Immature natural killer cell (primary cell): ENCODE measurements around the gene JPT1. TPM values are rescaled to one million over a fixed set of nuclear protein-coding genes. Genes with fewer than 3 reads are reported as not detected.

ENCODE experiments used
- DNase-seq, 3 donors: peaks; one replicate each; pipeline ENCODE4 v3.0.0; 2022; ENCODE audit warnings: mixed read lengths in 1 of 3
- H3K27ac Mint-ChIP-seq, 6 donors: one replicate each; pipeline ENCODE4 v1.8.0; 2020; ENCODE audit warnings: mixed read lengths in 6 of 6, mild to moderate bottlenecking in 5 of 6, inconsistent platforms in 4 of 6, moderate library complexity in 3 of 6
- H3K27me3 Mint-ChIP-seq, 3 donors: one replicate each; pipeline ENCODE4 v1.8.0; 2020 to 2021; ENCODE audit warnings: low read depth in 3 of 3, mild to moderate bottlenecking in 3 of 3, mixed read lengths in 3 of 3, moderate library complexity in 3 of 3, inconsistent platforms in 1 of 3
- H3K36me3 Mint-ChIP-seq, 3 donors: one replicate each; pipeline ENCODE4 v1.8.0; 2020; ENCODE audit warnings: mixed read lengths in 3 of 3, inconsistent platforms in 2 of 3, mild to moderate bottlenecking in 2 of 3
- H3K4me1 Mint-ChIP-seq, 2 donors: one replicate each; pipeline ENCODE4 v1.8.0; 2020; ENCODE audit warnings: inconsistent platforms in 2 of 2, mild to moderate bottlenecking in 2 of 2, mixed read lengths in 2 of 2, moderate library complexity in 1 of 2
- H3K4me3 Mint-ChIP-seq, 5 donors: one replicate each; pipeline ENCODE4 v1.8.0; 2020; ENCODE audit warnings: mild to moderate bottlenecking in 5 of 5, mixed read lengths in 5 of 5, inconsistent platforms in 3 of 5, moderate library complexity in 3 of 5
- H3K9me3 Mint-ChIP-seq, 6 donors: one replicate each; pipeline ENCODE4 v1.8.0; 2020; ENCODE audit warnings: mild to moderate bottlenecking in 6 of 6, mixed read lengths in 6 of 6, inconsistent platforms in 4 of 6, moderate library complexity in 3 of 6
- polyA plus RNA-seq, 3 donors: library from polyadenylated mRNA; unstranded; fragments of 300-500 nt; fragmentation: Illumina TruSeq; gene quantifications; one replicate each; pipeline ENCODE4 v1.2.3, GENCODE V29; 2021

Gene JPT1
- polyA plus RNA-seq, 3 donors from 2014 or later = 105 to 168 (median 133) TPM

DNA sequence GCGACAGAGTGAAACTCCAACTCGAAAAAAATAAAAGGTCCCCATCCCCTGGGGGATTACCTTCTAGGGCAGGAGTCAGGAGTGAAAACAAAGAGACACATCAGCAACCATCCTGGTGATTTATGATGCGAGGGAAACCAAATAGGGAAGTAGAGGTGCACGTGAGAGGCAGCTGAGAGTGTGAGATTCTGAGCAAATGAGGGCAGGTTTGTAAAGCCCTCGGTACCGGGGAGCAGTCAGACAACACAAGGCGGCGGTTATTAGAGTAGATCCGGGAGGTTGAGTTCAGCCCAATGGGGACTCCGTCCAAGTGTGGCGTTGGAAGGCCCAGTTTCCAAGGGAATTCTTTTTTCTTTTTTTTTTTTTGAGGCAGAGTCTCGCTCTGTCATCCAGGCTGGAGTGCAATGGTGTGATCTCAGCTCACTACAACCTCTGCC is 51.9 kb downstream of the JPT1 start:
- Mint-ChIP-seq H3K27ac (no peak overlapping the region), H3K4me3 (no peak overlapping the region), H3K36me3 (peaks cover 0 to 7% (median 6%) of the 10 kb centered on the region in 3 donors), H3K4me1 (no peaks in the 10 kb centered on the region), H3K27me3 (peaks cover 0 to 4% (median 0%) of the 10 kb centered on the region in 3 donors), H3K9me3 (no peaks in the 10 kb centered on the region)
- no peak for DNase-seq

DNA sequence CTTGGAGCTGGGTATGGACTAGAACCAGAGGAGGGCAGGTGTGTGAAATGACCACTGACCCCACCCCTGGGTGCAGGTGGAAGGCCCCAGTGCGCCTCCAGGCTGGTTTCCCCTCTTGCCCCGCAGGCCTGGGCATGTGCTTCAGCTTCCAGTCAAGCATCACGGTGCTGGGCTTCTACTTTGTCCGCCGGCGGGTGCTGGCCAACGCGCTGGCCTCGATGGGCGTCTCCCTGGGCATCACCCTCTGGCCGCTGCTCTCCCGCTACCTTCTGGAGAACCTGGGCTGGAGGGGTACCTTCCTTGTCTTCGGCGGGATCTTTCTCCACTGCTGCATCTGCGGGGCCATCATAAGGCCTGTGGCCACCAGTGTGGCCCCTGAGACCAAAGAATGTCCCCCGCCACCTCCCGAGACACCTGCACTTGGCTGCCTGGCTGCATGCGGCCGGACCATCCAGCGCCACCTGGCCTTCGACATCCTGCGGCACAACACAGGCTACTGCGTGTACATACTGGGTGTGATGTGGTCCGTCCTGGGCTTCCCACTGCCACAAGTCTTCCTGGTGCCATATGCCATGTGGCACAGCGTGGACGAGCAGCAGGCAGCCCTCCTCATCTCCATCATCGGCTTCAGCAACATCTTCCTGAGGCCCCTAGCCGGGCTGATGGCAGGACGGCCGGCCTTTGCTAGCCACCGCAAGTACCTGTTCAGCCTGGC is 54.3 kb downstream of the JPT1 start:
- H3K4me1 Mint-ChIP-seq = no peaks in the 10 kb centered on the region
- peaks cover 0 to 4% (median 0%) of the 10 kb centered on the region in 3 donors for H3K27me3 Mint-ChIP-seq
- no peak for DNase-seq
- no peaks in the 10 kb centered on the region for H3K9me3 Mint-ChIP-seq
- H3K36me3 Mint-ChIP-seq = peaks cover 0 to 7% (median 6%) of the 10 kb centered on the region in 3 donors
- H3K4me3 Mint-ChIP-seq = no peak overlapping the region
- H3K27ac Mint-ChIP-seq = no peak overlapping the region

DNA sequence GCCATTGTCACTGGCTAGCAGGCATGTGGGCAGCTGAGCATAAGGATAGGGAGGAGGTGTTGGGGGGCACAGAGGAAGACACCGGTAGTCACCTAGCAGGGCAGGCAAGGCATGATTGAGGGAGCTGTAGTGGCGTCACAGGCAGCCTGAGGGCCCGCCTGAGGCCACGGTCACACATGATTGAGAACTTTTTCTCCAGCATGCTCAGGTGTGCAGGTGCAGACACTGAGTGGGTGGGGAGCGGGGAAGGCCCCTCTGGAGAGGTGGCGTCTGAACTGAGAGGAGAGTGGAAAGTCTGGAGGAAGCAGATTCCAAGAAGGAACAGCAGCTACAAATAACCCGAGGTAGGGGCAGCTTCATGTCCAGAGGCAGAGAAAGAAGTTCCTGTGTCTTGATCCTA is 55.5 kb downstream of the JPT1 start:
- no peak overlapping the region for H3K4me3 Mint-ChIP-seq
- H3K36me3 Mint-ChIP-seq = peaks cover 0 to 7% (median 6%) of the 10 kb centered on the region in 3 donors
- no peak for DNase-seq
- peaks cover 0 to 2% (median 0%) of the 10 kb centered on the region in 3 donors for H3K27me3 Mint-ChIP-seq
- no peaks in the 10 kb centered on the region for H3K4me1 Mint-ChIP-seq
- no peaks in the 10 kb centered on the region for H3K9me3 Mint-ChIP-seq
- H3K27ac Mint-ChIP-seq = peak overlapping the region in 1 of 6 donors; percentile 0

DNA sequence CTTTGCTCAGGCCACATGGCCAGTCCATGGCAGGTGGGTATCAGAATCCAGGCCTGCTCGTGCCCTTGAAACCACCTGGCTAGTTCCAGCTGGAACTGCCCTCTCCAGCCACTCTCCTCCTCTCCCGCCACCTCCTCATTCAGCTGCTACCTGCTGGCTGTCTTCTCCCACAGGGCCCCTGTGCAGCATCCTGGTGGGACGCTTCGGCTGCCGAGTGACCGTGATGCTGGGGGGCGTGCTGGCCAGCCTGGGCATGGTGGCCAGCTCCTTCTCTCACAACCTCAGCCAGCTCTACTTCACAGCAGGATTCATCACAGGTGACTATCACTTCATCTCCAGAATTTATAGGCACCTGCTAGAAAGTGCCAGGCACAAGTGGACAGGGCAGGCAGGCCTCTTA is 56.4 kb downstream of the JPT1 start:
- Mint-ChIP-seq H3K4me1 (no peaks in the 10 kb centered on the region), H3K9me3 (no peaks in the 10 kb centered on the region), H3K4me3 (no peak overlapping the region), H3K36me3 (peaks cover 0 to 7% (median 6%) of the 10 kb centered on the region in 3 donors), H3K27ac (no peak overlapping the region), H3K27me3 (peaks cover 0 to 2% (median 0%) of the 10 kb centered on the region in 3 donors)
- DNase-seq = no peak

GRCh38 chr17:75096082-75096625 is 58.2 kb downstream of the JPT1 start:
- no peak overlapping the region for H3K27ac Mint-ChIP-seq
- DNase-seq = no peak
- H3K36me3 Mint-ChIP-seq = peaks cover 0 to 7% (median 6%) of the 10 kb centered on the region in 3 donors
- peaks cover 0 to 2% (median 0%) of the 10 kb centered on the region in 3 donors for H3K27me3 Mint-ChIP-seq
- no peaks in the 10 kb centered on the region for H3K4me1 Mint-ChIP-seq
- H3K4me3 Mint-ChIP-seq = no peak overlapping the region
- H3K9me3 Mint-ChIP-seq = no peaks in the 10 kb centered on the region

DNA sequence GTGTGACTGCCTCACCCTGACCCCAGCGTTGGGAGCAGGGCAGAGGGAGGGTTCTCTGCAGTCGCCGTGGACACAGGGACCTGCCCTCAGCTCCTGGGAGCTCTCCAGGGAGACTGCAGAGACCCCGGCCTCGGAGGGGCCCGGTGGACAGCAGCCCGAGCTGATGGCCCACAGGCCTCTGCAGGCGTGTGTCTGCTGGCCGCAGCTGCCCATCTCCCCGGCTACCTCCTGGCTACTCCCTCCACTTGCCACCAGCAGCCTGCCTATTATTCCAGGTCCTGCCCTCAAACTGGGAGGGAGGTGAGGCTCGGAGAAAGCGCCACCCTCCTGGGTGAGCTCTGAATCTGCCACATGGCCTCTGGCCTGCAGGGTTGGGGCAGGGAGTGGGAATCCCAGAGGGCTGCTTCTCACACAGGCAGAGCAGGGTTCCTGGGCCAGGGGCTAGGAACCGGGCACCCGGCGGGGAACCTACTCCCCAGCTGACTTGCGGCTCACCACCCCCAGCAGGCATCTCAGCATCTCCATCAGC is 59.4 kb downstream of the JPT1 start:
- Mint-ChIP-seq H3K4me3 (no peak overlapping the region), H3K27me3 (peaks cover 0 to 2% (median 1%) of the 10 kb centered on the region in 3 donors), H3K9me3 (no peaks in the 10 kb centered on the region), H3K4me1 (no peaks in the 10 kb centered on the region), H3K27ac (no peak overlapping the region), H3K36me3 (peaks cover 0 to 7% (median 6%) of the 10 kb centered on the region in 3 donors)
- no peak for DNase-seq

DNA sequence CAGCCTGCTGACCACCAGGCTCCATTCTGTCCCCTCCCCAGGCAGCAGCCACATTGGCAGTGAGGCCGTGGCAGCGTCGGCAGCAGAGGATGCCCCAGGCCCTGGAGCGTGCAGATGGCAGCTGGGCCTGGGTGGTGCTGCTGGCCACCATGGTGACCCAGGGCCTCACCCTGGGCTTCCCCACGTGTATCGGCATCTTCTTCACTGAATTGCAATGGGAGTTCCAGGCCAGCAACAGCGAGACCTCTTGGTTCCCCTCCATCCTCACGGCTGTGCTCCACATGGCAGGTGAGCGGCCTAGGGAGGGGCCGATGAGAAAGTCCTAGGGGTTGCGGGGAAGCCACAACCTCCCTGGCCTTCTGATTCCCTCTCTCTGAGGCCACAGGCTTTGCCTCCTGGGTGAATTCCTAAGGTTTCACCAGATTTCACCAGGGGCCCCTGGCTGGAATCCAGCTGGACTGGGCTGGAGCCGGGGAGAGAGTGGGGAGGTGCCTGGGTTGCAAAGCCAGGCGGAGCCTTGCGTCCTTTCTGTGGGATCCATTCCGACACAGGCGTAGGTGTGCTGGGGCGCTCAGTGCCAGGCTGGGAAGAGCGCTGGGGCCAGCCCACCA is 60.7 kb downstream of the JPT1 start:
- DNase-seq = no peak
- H3K9me3 Mint-ChIP-seq = no peaks in the 10 kb centered on the region
- H3K4me1 Mint-ChIP-seq = no peaks in the 10 kb centered on the region
- no peak overlapping the region for H3K27ac Mint-ChIP-seq
- H3K27me3 Mint-ChIP-seq = peaks cover 0 to 1% (median 0%) of the 10 kb centered on the region in 3 donors
- peaks cover 0 to 3% (median 3%) of the 10 kb centered on the region in 3 donors for H3K36me3 Mint-ChIP-seq
- H3K4me3 Mint-ChIP-seq = no peak overlapping the region

- Mint-ChIP-seq H3K9me3 (no peaks in the 10 kb centered on the region), H3K4me1 (peaks cover 5 to 6% of the 10 kb centered on the region in 2 donors), H3K27ac (peak overlapping the region in 1 of 6 donors; percentile 11), H3K36me3 (no peaks in the 10 kb centered on the region), H3K4me3 (no peak overlapping the region), H3K27me3 (peaks cover 0 to 1% (median 0%) of the 10 kb centered on the region in 3 donors)
- DNase-seq = no peak
Measured at GRCh38 chr17:75091855-75092327, 62.4 kb downstream of the JPT1 start.

DNA sequence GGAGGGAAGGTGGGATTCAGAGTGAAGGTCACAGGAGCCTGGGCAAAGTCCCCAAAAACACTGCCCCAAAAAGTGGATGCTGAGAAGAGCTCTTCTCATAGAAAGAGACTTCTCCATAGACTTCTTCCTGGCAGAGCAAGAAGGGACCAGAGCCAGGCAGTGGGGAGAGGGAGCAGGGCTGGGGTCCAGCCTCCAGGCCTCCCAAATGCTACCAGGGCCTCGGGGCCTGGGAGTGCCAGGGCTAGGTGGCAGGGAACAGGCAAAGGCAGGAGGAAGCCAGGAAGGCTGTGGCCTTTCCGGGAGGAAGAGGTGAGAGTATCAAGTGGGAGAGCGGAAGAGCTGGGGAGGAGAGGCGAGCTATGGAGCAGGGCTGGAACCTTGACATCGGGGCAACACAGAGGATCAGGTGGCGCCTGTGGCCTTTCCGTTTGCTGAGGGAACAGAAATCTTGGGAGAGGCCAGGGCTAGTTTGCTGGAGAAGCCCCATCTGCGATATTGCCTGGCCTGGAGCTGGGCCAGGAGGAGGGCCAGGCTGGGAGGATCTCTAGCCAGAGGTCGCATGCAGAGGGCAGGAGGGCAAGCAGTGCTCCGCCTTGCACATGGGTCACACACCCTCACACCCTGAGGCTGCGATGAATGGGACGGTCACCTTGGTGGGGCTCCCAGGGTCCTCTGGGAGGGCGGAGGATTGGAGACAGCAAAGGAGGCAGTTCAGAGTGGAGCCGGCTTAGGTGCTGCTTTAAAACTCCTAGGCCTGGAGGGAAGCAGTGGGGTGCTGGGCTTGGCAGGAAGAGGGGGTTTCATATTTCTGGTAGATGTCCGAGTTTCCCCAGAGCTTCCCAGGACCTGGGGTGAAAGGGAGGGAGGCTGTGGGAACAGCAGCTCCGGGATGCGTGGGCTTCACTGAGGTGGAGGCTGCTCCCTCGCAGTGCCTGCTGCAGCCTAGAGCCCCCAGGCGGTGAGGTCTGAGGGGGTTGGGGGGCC is 63.1 kb downstream of the JPT1 start:
- no peaks in the 10 kb centered on the region for H3K9me3 Mint-ChIP-seq
- no peaks in the 10 kb centered on the region for H3K36me3 Mint-ChIP-seq
- no peak for DNase-seq
- peaks cover 10 to 12% of the 10 kb centered on the region in 2 donors for H3K4me1 Mint-ChIP-seq
- peaks cover 0 to 1% (median 1%) of the 10 kb centered on the region in 3 donors for H3K27me3 Mint-ChIP-seq
- no peak overlapping the region for H3K4me3 Mint-ChIP-seq
- no peak overlapping the region for H3K27ac Mint-ChIP-seq

GRCh38 chr17:75088465-75089417 is 65.6 kb downstream of the JPT1 start:
- H3K27me3 Mint-ChIP-seq = peaks cover 0 to 1% (median 1%) of the 10 kb centered on the region in 3 donors
- H3K9me3 Mint-ChIP-seq = no peaks in the 10 kb centered on the region
- no peaks in the 10 kb centered on the region for H3K36me3 Mint-ChIP-seq
- peak overlapping the region in 4 of 6 donors; percentile 18 to 72 (median 42) for H3K27ac Mint-ChIP-seq
- peak overlapping the region; percentile 66 to 86 (median 83) for H3K4me3 Mint-ChIP-seq
- no peak for DNase-seq
- H3K4me1 Mint-ChIP-seq = peaks cover 12 to 14% of the 10 kb centered on the region in 2 donors

DNA sequence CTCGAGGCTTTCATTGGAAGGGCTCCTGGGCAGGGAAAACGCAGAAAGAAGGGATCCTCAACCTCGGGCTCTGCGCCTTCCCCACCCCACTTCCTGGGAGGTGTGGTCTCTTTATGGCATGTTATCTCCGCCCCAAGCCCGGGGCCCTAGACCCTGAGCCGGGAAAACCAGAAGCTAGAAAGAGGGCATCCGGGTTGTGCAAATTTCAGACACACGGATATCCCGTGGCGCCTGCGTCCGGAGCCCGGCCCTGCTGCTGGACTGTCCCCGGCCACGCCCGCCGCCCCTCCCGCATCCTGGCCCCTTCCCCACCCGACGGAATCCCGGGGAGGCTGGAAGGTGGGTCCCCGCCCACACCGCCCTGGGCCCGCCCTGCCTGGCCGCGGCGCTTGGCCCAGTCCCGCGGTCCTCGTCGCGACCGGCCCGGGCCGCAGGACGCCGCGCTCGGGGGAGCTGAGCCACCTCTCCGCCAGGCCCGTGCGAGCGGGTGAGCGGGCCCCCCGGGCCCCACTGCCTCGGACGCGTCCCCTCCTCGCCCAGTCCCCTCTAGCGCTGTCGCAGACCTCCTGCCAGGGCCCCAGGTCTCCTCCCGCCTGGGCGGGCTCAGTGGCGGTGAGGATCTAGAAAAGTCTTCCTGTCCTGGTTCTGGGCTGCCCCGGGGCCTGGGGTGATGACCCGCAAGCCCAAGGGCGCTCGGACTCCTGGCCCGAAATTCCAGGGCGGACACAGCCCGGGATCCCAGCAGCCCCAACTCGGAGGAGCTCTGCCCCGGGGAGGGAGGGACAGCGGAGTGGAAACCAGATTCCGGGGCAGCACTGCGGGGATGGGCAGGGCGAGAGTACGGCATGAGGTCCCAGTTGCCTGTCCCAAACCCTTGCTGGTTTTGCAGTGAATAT is 66.5 kb downstream of the JPT1 start, which contains the start of gene SLC16A5:
TSS of gene SLC16A5 (plus strand) at position 397 of the 896 bp plus-strand sequence. CDS start 5,683 bp downstream, outside the sequence.
- H3K36me3 Mint-ChIP-seq = no peaks in the 10 kb centered on the region
- H3K4me1 Mint-ChIP-seq = peaks cover 12 to 14% of the 10 kb centered on the region in 2 donors
- no peaks in the 10 kb centered on the region for H3K9me3 Mint-ChIP-seq
- H3K27ac Mint-ChIP-seq = peak within 1 kb of the TSS; percentile 1 to 77 (median 68)
- DNase-seq = peak; percentile 33 to 42 (median 37)
- H3K4me3 Mint-ChIP-seq = peak within 1 kb of the TSS; percentile 79 to 86 (median 83)
- H3K27me3 Mint-ChIP-seq = peaks cover 0 to 1% (median 1%) of the 10 kb centered on the region in 3 donors
